Common myeloid progenitor, CD34-positive (primary cell): Measurements from ENCODE around the gene NR1H2.

Experiments used
- CTCF ChIA-PET: fragments of 350-600 bp; sonication (Branson Sonifier 250); formaldehyde crosslinking; loops from one replicate; lab custom pipeline; 2021; ENCODE audit warnings: antibody characterized with exemption; lab: Charles Lee
- POLR2A ChIA-PET: fragments of 350-600 bp; sonication (Branson Sonifier 250); formaldehyde crosslinking; loops from one replicate; lab custom pipeline; 2021; ENCODE audit warnings: antibody characterized with exemption; lab: Charles Lee
- DNase-seq, 3 donors: peaks; one replicate each; pipeline versions ENCODE4 v3.0.0 to v3.0.0-alpha.2; 2013
- H3K27ac ChIP-seq, 2 experiments: 1 replicate in 1 of 2; 2 replicates in 1 of 2; pipeline ENCODE4 v1.7.0; 2013; ENCODE audit warnings: inconsistent platforms in 2 of 2, low read length in 2 of 2, mild to moderate bottlenecking in 2 of 2, low read depth in 1 of 2, moderate library complexity in 1 of 2; ENCODE audit not compliant: severe bottlenecking in 2 of 2, insufficient read depth in 1 of 2, poor library complexity in 1 of 2
- H3K27me3 ChIP-seq, 5 experiments: replicated peaks in 2 of 5; 1 replicate in 3 of 5; 2 replicates in 2 of 5; pipeline versions ENCODE4 v1.6.1 to v1.7.0; 2013; ENCODE audit warnings: low read length in 4 of 5, mild to moderate bottlenecking in 2 of 5, moderate library complexity in 2 of 5, inconsistent platforms in 1 of 5; ENCODE audit not compliant: insufficient read depth in 5 of 5, control insufficient read depth in 4 of 5
- H3K36me3 ChIP-seq, 4 experiments: 1 replicate in 2 of 4; 2 replicates in 2 of 4; pipeline versions ENCODE4 v1.6.1 to v1.7.0; 2013; ENCODE audit warnings: low read length in 3 of 4, control low read depth in 1 of 4, mild to moderate bottlenecking in 1 of 4; ENCODE audit not compliant: control insufficient read depth in 4 of 4, insufficient read depth in 4 of 4
- H3K4me1 ChIP-seq, 4 experiments: 1 replicate in 3 of 4; 2 replicates in 1 of 4; pipeline versions ENCODE4 v1.6.1 to v1.7.1; 2013; ENCODE audit warnings: low read length in 3 of 4, mild to moderate bottlenecking in 3 of 4, control low read depth in 1 of 4, inconsistent platforms in 1 of 4, moderate library complexity in 1 of 4; ENCODE audit not compliant: control insufficient read depth in 4 of 4, insufficient read depth in 4 of 4; ENCODE audit errors: control extremely low read depth in 1 of 4
- H3K4me3 ChIP-seq, 7 experiments: 1 replicate in 4 of 7; 2 replicates in 3 of 7; pipeline versions ENCODE4 v1.5.1 to v1.7.0; 2013; ENCODE audit warnings: mild to moderate bottlenecking in 7 of 7, low read length in 6 of 7, moderate library complexity in 6 of 7, inconsistent platforms in 2 of 7, low read depth in 2 of 7, control low read depth in 1 of 7; ENCODE audit not compliant: insufficient read depth in 4 of 7, control insufficient read depth in 1 of 7; ENCODE audit errors: extremely low read depth in 1 of 7
- H3K9me3 ChIP-seq, 5 experiments: 1 replicate in 4 of 5; 2 replicates in 1 of 5; pipeline versions ENCODE4 v1.6.1 to v1.7.1; 2013; ENCODE audit warnings: low read length in 4 of 5, mild to moderate bottlenecking in 2 of 5, inconsistent platforms in 1 of 5, low read depth in 1 of 5, moderate library complexity in 1 of 5; ENCODE audit not compliant: control insufficient read depth in 4 of 5, insufficient read depth in 2 of 5; ENCODE audit errors: control extremely low read depth in 1 of 5
- WGBS: methylation state at CpG from one replicate; pipeline ENCODE4 v1.1.5; 2013; ENCODE audit not compliant: insufficient coverage; 5-methylcytosine and 5-hydroxymethylcytosine counted together

The NR1H2 gene

DNA sequence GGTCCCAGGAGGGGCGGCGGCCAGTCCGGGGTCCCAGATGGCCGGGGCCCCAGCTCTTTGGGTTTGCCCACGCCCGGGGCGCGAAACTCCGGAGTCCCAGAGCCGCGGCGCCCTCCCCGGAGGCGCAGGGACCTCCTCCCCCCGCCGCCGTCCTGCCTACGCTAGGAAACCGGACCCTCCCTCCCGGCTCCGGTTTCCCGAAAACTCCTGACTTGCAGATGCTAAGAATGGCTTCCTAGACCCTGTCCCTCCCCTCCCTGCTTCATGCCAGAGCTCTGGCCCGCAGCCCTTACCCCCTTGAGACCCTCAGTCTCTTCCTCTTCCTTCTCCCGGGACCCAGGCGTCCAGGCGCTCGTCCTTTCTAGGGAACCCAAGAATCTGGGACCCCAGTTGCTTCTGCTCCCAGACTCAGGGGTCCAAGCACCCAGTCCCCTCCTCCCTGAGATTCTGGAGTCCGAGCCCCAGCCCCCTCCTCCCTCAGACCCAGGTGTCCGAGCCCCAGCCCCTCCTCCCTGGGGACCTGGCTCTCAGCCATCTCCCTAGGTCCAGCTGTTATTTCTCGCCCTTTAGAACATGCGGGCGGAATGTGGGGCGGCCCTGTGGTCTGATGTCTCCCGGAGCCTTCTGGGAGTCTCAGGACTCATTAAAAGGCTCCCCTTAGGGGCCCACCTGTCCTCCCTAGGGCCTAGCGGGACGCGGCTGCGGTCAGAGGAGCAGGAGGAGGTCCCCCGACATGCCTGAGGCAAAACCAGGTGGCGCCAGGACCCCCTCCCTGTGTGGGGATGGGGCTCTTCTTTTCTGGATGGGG is 56.2 kb downstream of the NR1H2 start, which contains the start of gene MYBPC2:
MYBPC2 (plus strand) TSS at position 672 of the 808 bp plus-strand sequence; CDS start at position 734, 62 bp downstream.
- CTCF ChIA-PET = interaction anchor here (1.6 kb wide), 1 partner anchor 28 kb away, joined by 6 read pairs; no protein-coding TSS in a partner anchor
- peak; percentile 9 to 10 (median 9) for DNase-seq
- H3K9me3 ChIP-seq = no peaks in the 10 kb centered on the region
- WGBS = 4% methylated on average over 28 of the region's 40 CpGs
- H3K27me3 ChIP-seq = peaks cover 0 to 5% (median 0%) of the 10 kb centered on the region in 5 experiments
- H3K36me3 ChIP-seq = no peaks in the 10 kb centered on the region
- H3K4me3 ChIP-seq = peak within 1 kb of the TSS; percentile 42 to 86 (median 68)
- H3K27ac ChIP-seq = peak within 1 kb of the TSS; percentile 40 to 75
- POLR2A ChIA-PET = interaction anchor here (0.6 kb wide), 1 partner anchor 38 kb away, joined by 3 read pairs; no protein-coding TSS in a partner anchor
- peaks cover 0 to 36% (median 32%) of the 10 kb centered on the region in 4 experiments for H3K4me1 ChIP-seq
